ENCODE results near the gene LGR4.

The LGR4 gene

GRCh38 chr11:27379449-27379848 lies 93.1 kb downstream of the LGR4 start:
- no peak overlapping the region for H3K27ac ChIP-seq (ENCODE audit: low read depth, low read length)
- peaks cover 12% of the 10 kb centered on the region for H3K4me1 ChIP-seq (ENCODE audit: control insufficient read depth, insufficient read depth, low read length, unreplicated experiment)
- H2AFZ ChIP-seq (ENCODE audit: low read length, unreplicated experiment) = no peak overlapping the region
- H3K4me3 ChIP-seq (ENCODE audit: low read depth, low read length) = no peak overlapping the region
- H3K79me2 ChIP-seq (ENCODE audit: control insufficient read depth, insufficient read depth, low read length, unreplicated experiment) = peaks cover 3% of the 10 kb centered on the region
- no peaks in the 10 kb centered on the region for H3K27me3 ChIP-seq (ENCODE audit: insufficient read depth, low read length)
- no peaks in the 10 kb centered on the region for H3K36me3 ChIP-seq (ENCODE audit: insufficient read depth, low read length)

- Histone ChIP-seq H3K36me3 (ENCODE audit: insufficient read depth, low read length) (peaks cover 4% of the 10 kb centered on the region; the same call in 1 of the 2 replicates), H2AFZ (ENCODE audit: low read length, unreplicated experiment) (no peak overlapping the region), H3K79me2 (ENCODE audit: control insufficient read depth, insufficient read depth, low read length, unreplicated experiment) (no peaks in the 10 kb centered on the region), H3K4me3 (ENCODE audit: low read depth, low read length) (no peak overlapping the region), H3K27ac (ENCODE audit: low read depth, low read length) (no peak overlapping the region), H3K27me3 (ENCODE audit: insufficient read depth, low read length) (no peaks in the 10 kb centered on the region), H3K4me1 (ENCODE audit: control insufficient read depth, insufficient read depth, low read length, unreplicated experiment) (no peaks in the 10 kb centered on the region)
Observed at GRCh38 chr11:27375370-27375769, 97.2 kb downstream of the LGR4 start.

GRCh38 chr11:27373856-27374602 lies 98.6 kb downstream of the LGR4 start:
- Histone ChIP-seq H3K36me3 (ENCODE audit: insufficient read depth, low read length) (peaks cover 4% of the 10 kb centered on the region; the same call in 1 of the 2 replicates), H3K27ac (ENCODE audit: low read depth, low read length) (no peak overlapping the region)

GRCh38 chr11:27373392-27373791 lies 99.2 kb downstream of the LGR4 start:
- H3K4me1 ChIP-seq (ENCODE audit: control insufficient read depth, insufficient read depth, low read length, unreplicated experiment) = no peaks in the 10 kb centered on the region
- H2AFZ ChIP-seq (ENCODE audit: low read length, unreplicated experiment) = no peak overlapping the region
- no peaks in the 10 kb centered on the region for H3K79me2 ChIP-seq (ENCODE audit: control insufficient read depth, insufficient read depth, low read length, unreplicated experiment)
- H3K36me3 ChIP-seq (ENCODE audit: insufficient read depth, low read length) = peaks cover 4% of the 10 kb centered on the region; the same call in 1 of the 2 replicates
- no peak overlapping the region for H3K27ac ChIP-seq (ENCODE audit: low read depth, low read length)
- no peak overlapping the region for H3K4me3 ChIP-seq (ENCODE audit: low read depth, low read length)
- no peaks in the 10 kb centered on the region for H3K27me3 ChIP-seq (ENCODE audit: insufficient read depth, low read length)

More at GRCh38 chr11:27373856-27374602, 98.6 kb downstream of the LGR4 start:
- Histone ChIP-seq H3K27me3 (ENCODE audit: insufficient read depth, low read length) (no peaks in the 10 kb centered on the region), H3K79me2 (ENCODE audit: control insufficient read depth, insufficient read depth, low read length, unreplicated experiment) (no peaks in the 10 kb centered on the region), H3K4me1 (ENCODE audit: control insufficient read depth, insufficient read depth, low read length, unreplicated experiment) (no peaks in the 10 kb centered on the region), H2AFZ (ENCODE audit: low read length, unreplicated experiment) (no peak overlapping the region), H3K4me3 (ENCODE audit: low read depth, low read length) (no peak overlapping the region)

- Histone ChIP-seq H3K27ac (ENCODE audit: low read depth, low read length) (no peak overlapping the region), H3K27me3 (ENCODE audit: insufficient read depth, low read length) (no peaks in the 10 kb centered on the region), H3K36me3 (ENCODE audit: insufficient read depth, low read length) (peaks cover 4% of the 10 kb centered on the region; the same call in 1 of the 2 replicates)
Observed at GRCh38 chr11:27372164-27372563, 100.4 kb downstream of the LGR4 start.

GRCh38 chr11:27371489-27371888 lies 101.1 kb downstream of the LGR4 start:
- Histone ChIP-seq H3K27me3 (ENCODE audit: insufficient read depth, low read length) (no peaks in the 10 kb centered on the region), H3K4me3 (ENCODE audit: low read depth, low read length) (no peak overlapping the region), H2AFZ (ENCODE audit: low read length, unreplicated experiment) (no peak overlapping the region), H3K36me3 (ENCODE audit: insufficient read depth, low read length) (peaks cover 4% of the 10 kb centered on the region; the same call in 1 of the 2 replicates), H3K4me1 (ENCODE audit: control insufficient read depth, insufficient read depth, low read length, unreplicated experiment) (no peaks in the 10 kb centered on the region), H3K27ac (ENCODE audit: low read depth, low read length) (no peak overlapping the region), H3K79me2 (ENCODE audit: control insufficient read depth, insufficient read depth, low read length, unreplicated experiment) (no peaks in the 10 kb centered on the region)

More at GRCh38 chr11:27372164-27372563, 100.4 kb downstream of the LGR4 start:
- Histone ChIP-seq H3K79me2 (ENCODE audit: control insufficient read depth, insufficient read depth, low read length, unreplicated experiment) (no peaks in the 10 kb centered on the region), H2AFZ (ENCODE audit: low read length, unreplicated experiment) (no peak overlapping the region), H3K4me3 (ENCODE audit: low read depth, low read length) (no peak overlapping the region), H3K4me1 (ENCODE audit: control insufficient read depth, insufficient read depth, low read length, unreplicated experiment) (no peaks in the 10 kb centered on the region)

- no peak overlapping the region for H3K27ac ChIP-seq (ENCODE audit: low read depth, low read length)
- peaks cover 4% of the 10 kb centered on the region; the same call in 1 of the 2 replicates for H3K36me3 ChIP-seq (ENCODE audit: insufficient read depth, low read length)
- H3K79me2 ChIP-seq (ENCODE audit: control insufficient read depth, insufficient read depth, low read length, unreplicated experiment) = no peaks in the 10 kb centered on the region
- no peaks in the 10 kb centered on the region for H3K4me1 ChIP-seq (ENCODE audit: control insufficient read depth, insufficient read depth, low read length, unreplicated experiment)
- no peaks in the 10 kb centered on the region for H3K27me3 ChIP-seq (ENCODE audit: insufficient read depth, low read length)
- no peak overlapping the region for H2AFZ ChIP-seq (ENCODE audit: low read length, unreplicated experiment)
- no peak overlapping the region for H3K4me3 ChIP-seq (ENCODE audit: low read depth, low read length)
Observed at GRCh38 chr11:27370374-27370773, 102.2 kb downstream of the LGR4 start.

GRCh38 chr11:27367881-27368280 lies 104.7 kb downstream of the LGR4 start:
- H3K36me3 ChIP-seq (ENCODE audit: insufficient read depth, low read length) = peaks cover 4% of the 10 kb centered on the region; the same call in 1 of the 2 replicates
- no peaks in the 10 kb centered on the region for H3K27me3 ChIP-seq (ENCODE audit: insufficient read depth, low read length)
- H3K79me2 ChIP-seq (ENCODE audit: control insufficient read depth, insufficient read depth, low read length, unreplicated experiment) = no peaks in the 10 kb centered on the region
- no peak overlapping the region for H3K4me3 ChIP-seq (ENCODE audit: low read depth, low read length)
- no peak overlapping the region for H2AFZ ChIP-seq (ENCODE audit: low read length, unreplicated experiment)
- peaks cover 6% of the 10 kb centered on the region for H3K4me1 ChIP-seq (ENCODE audit: control insufficient read depth, insufficient read depth, low read length, unreplicated experiment)
- H3K27ac ChIP-seq (ENCODE audit: low read depth, low read length) = no peak overlapping the region

GRCh38 chr11:27363576-27364117 lies 108.9 kb downstream of the LGR4 start:
- H3K27me3 ChIP-seq (ENCODE audit: insufficient read depth, low read length) = no peaks in the 10 kb centered on the region
- H3K4me3 ChIP-seq (ENCODE audit: low read depth, low read length) = peak overlapping the region; percentile 76
- peak overlapping the region; percentile 95 for H2AFZ ChIP-seq (ENCODE audit: low read length, unreplicated experiment)
- H3K27ac ChIP-seq (ENCODE audit: low read depth, low read length) = no peak overlapping the region
- no peaks in the 10 kb centered on the region for H3K79me2 ChIP-seq (ENCODE audit: control insufficient read depth, insufficient read depth, low read length, unreplicated experiment)
- H3K4me1 ChIP-seq (ENCODE audit: control insufficient read depth, insufficient read depth, low read length, unreplicated experiment) = peaks cover 10% of the 10 kb centered on the region
- H3K36me3 ChIP-seq (ENCODE audit: insufficient read depth, low read length) = no peaks in the 10 kb centered on the region

GRCh38 chr11:27362749-27363575 lies 109.6 kb downstream of the LGR4 start, which contains the start of gene CCDC34:
Gene CCDC34, minus strand, starts transcription at chr11:27363215. Its CDS starts 21 bp downstream, at chr11:27363194.
- peak within 1 kb of the TSS; percentile 76 for H3K4me3 ChIP-seq (ENCODE audit: low read depth, low read length)
- H2AFZ ChIP-seq (ENCODE audit: low read length, unreplicated experiment) = peak within 1 kb of the TSS; percentile 95
- H3K27me3 ChIP-seq (ENCODE audit: insufficient read depth, low read length) = no peaks in the 10 kb centered on the region
- H3K36me3 ChIP-seq (ENCODE audit: insufficient read depth, low read length) = no peaks in the 10 kb centered on the region
- H3K27ac ChIP-seq (ENCODE audit: low read depth, low read length) = no peak within 1 kb of the TSS
- H3K79me2 ChIP-seq (ENCODE audit: control insufficient read depth, insufficient read depth, low read length, unreplicated experiment) = no peaks in the 10 kb centered on the region
- H3K4me1 ChIP-seq (ENCODE audit: control insufficient read depth, insufficient read depth, low read length, unreplicated experiment) = peaks cover 10% of the 10 kb centered on the region

Data from ACC112 (cell line).